Loucy (cell line): ENCODE measurements around the gene ANP32B.

Experiments
- H2AFZ ChIP-seq: fragments of 200-600 bp; sonication (generic); 2 replicates; pipeline ENCODE4 v1.6.0; 2016; ENCODE audit warnings: antibody characterized with exemption, mild to moderate bottlenecking, low read length, moderate library complexity
- H3F3A ChIP-seq: fragments of 200-600 bp; 2 replicates; pipeline ENCODE4 v1.6.0; 2016; ENCODE audit warnings: antibody characterized with exemption, low read depth, mild to moderate bottlenecking
- H3K27me3 ChIP-seq: fragments of 200-600 bp; sonication (generic); 2 replicates; pipeline ENCODE4 v1.6.1; 2014; ENCODE audit warnings: low read length, mild to moderate bottlenecking; ENCODE audit not compliant: insufficient read depth, poor library complexity, severe bottlenecking
- H3K36me3 ChIP-seq: fragments of 200-600 bp; sonication (generic); 2 replicates; pipeline ENCODE4 v1.6.1; 2016; ENCODE audit warnings: low read length; ENCODE audit not compliant: insufficient read depth
- H3K4me1 ChIP-seq: fragments of 200-600 bp; sonication (generic); 2 replicates; pipeline ENCODE4 v1.5.1; 2014; ENCODE audit warnings: low read length, mild to moderate bottlenecking; ENCODE audit not compliant: insufficient read depth, poor library complexity, severe bottlenecking
- H3K4me2 ChIP-seq: fragments of 200-600 bp; sonication (generic); 2 replicates; pipeline ENCODE4 v1.6.0; 2014; ENCODE audit warnings: antibody characterized with exemption, low read length, low read depth, mild to moderate bottlenecking; ENCODE audit not compliant: poor library complexity, severe bottlenecking
- H3K4me3 ChIP-seq: fragments of 200-600 bp; sonication (generic); 2 replicates; pipeline ENCODE4 v1.5.1; 2014; ENCODE audit warnings: low read length, mild to moderate bottlenecking, mixed read lengths; ENCODE audit not compliant: poor library complexity, severe bottlenecking
- H3K79me2 ChIP-seq: fragments of 200-600 bp; sonication (generic); 2 replicates; pipeline ENCODE4 v1.6.1; 2014; ENCODE audit warnings: low read length; ENCODE audit not compliant: insufficient read depth
- H3K9ac ChIP-seq: fragments of 200-600 bp; sonication (generic); 2 replicates; pipeline ENCODE4 v1.6.0; 2014; ENCODE audit warnings: mild to moderate bottlenecking, low read depth, low read length, moderate library complexity; ENCODE audit not compliant: poor library complexity, severe bottlenecking
- H3K9me2 ChIP-seq: fragments of 200-600 bp; sonication (generic); replicated peaks from 2 replicates; pipeline ENCODE4 v1.6.1; 2016; ENCODE audit warnings: low read depth, low read length, mixed read lengths
- H3K9me3 ChIP-seq: fragments of 200-600 bp; sonication (generic); 2 replicates; pipeline ENCODE4 v1.6.1; 2014; ENCODE audit warnings: mild to moderate bottlenecking, antibody characterized with exemption, low read length, low read depth; ENCODE audit not compliant: insufficient read depth
- H4K20me1 ChIP-seq: fragments of 200-600 bp; sonication (generic); 2 replicates; pipeline ENCODE4 v1.6.0; 2014; ENCODE audit warnings: antibody characterized with exemption, low read length, mild to moderate bottlenecking; ENCODE audit not compliant: insufficient read depth, poor library complexity, severe bottlenecking
- EZH2phosphoT487 ChIP-seq: fragments of 200-600 bp; IDR thresholded peaks from 2 replicates; pipeline ENCODE4 v1.6.1; 2018; ENCODE audit warnings: antibody characterized with exemption, mild to moderate bottlenecking, moderate library complexity, borderline replicate concordance
- TF ChIP-seq, protein P1 (sequence below): fragments of 200-600 bp; sonication (generic); conservative IDR thresholded peaks from 2 replicates; pipeline ENCODE4 v1.5.1; 2014; ENCODE audit warnings: mild to moderate bottlenecking, antibody characterized with exemption, low read length

Gene ANP32B

DNA sequence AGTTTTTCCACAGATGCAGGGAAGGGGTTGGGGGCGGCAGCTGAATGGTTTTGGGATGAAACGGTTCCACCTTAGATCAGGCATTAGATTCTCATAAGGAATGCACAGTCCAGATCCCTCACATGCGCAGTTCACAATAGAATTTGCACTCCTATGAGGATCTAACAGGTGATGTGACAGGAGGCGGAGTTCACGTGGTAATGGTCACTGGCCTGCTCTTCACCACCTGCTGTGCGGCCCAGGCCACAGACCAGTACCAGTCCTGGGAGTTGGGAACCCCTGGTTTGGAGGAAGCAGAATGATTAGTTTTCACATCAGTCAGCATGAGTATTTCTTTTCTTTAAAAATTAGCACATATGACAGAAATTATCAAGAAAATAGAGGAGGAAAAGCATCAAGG lies 26.3 kb downstream of the ANP32B start:
- Histone ChIP-seq H3K9me2 (no peaks in the 10 kb centered on the region), H3K4me3 (no peak overlapping the region), H3K9me3 (no peaks in the 10 kb centered on the region), H3F3A (no peaks in the 10 kb centered on the region), H3K4me1 (no peaks in the 10 kb centered on the region), H3K79me2 (peaks cover 47% of the 10 kb centered on the region; the same call in 1 of the 2 replicates), H3K4me2 (no peak overlapping the region), H3K36me3 (peaks cover 100% of the 10 kb centered on the region), H4K20me1 (peaks cover 34% of the 10 kb centered on the region), H2AFZ (no peak overlapping the region), H3K9ac (no peak overlapping the region), H3K27me3 (no peaks in the 10 kb centered on the region)
- no peak for TF ChIP-seq EZH2phosphoT487
- TF ChIP-seq, protein P1, sequence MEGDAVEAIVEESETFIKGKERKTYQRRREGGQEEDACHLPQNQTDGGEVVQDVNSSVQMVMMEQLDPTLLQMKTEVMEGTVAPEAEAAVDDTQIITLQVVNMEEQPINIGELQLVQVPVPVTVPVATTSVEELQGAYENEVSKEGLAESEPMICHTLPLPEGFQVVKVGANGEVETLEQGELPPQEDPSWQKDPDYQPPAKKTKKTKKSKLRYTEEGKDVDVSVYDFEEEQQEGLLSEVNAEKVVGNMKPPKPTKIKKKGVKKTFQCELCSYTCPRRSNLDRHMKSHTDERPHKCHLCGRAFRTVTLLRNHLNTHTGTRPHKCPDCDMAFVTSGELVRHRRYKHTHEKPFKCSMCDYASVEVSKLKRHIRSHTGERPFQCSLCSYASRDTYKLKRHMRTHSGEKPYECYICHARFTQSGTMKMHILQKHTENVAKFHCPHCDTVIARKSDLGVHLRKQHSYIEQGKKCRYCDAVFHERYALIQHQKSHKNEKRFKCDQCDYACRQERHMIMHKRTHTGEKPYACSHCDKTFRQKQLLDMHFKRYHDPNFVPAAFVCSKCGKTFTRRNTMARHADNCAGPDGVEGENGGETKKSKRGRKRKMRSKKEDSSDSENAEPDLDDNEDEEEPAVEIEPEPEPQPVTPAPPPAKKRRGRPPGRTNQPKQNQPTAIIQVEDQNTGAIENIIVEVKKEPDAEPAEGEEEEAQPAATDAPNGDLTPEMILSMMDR: no peak

DNA sequence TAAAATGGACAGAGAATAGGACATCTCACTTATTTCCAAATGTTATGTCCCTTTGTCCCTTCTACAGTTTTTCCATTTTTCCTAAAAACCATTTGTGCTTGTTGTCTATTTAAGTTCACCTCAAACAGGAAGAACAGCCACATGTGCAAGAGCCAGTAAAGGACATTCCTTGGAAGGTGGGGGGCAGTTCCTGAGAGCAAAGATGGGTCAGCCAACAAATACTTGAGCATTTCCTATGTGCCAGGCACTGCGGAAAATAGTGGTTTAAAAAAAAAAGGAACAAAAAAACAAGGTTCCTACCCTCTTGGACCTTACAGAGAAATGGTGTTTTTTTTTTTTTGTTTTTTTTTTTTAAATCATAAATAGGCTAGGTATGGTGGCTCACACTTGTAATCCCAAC lies 26.8 kb downstream of the ANP32B start:
- Histone ChIP-seq H3K4me2 (no peak overlapping the region), H3K36me3 (peaks cover 100% of the 10 kb centered on the region), H3K79me2 (peaks cover 43% of the 10 kb centered on the region; the same call in 1 of the 2 replicates)

GRCh38 chr9:98010445-98010844 lies 27.3 kb downstream of the ANP32B start:
- Histone ChIP-seq H3K9ac (no peak overlapping the region), H3K4me1 (no peaks in the 10 kb centered on the region), H3K36me3 (peaks cover 100% of the 10 kb centered on the region), H3K4me2 (no peak overlapping the region), H3K9me2 (no peaks in the 10 kb centered on the region), H2AFZ (no peak overlapping the region), H3K9me3 (no peaks in the 10 kb centered on the region), H3K79me2 (peaks cover 38% of the 10 kb centered on the region; the same call in 1 of the 2 replicates), H3F3A (no peaks in the 10 kb centered on the region), H3K4me3 (no peak overlapping the region), H4K20me1 (peaks cover 30% of the 10 kb centered on the region), H3K27me3 (no peaks in the 10 kb centered on the region)
- TF ChIP-seq, protein P1: no peak
- TF ChIP-seq EZH2phosphoT487: no peak

More for the DNA sequence above, 26.8 kb downstream of the ANP32B start:
- TF ChIP-seq, protein P1: no peak
- no peak for TF ChIP-seq EZH2phosphoT487
- H2AFZ ChIP-seq: no peak overlapping the region
- no peaks in the 10 kb centered on the region for H3K9me3 ChIP-seq
- no peak overlapping the region for H3K4me3 ChIP-seq
- H4K20me1 ChIP-seq: peaks cover 30% of the 10 kb centered on the region
- H3K4me1 ChIP-seq: no peaks in the 10 kb centered on the region
- no peaks in the 10 kb centered on the region for H3K9me2 ChIP-seq
- H3F3A ChIP-seq: no peaks in the 10 kb centered on the region
- no peak overlapping the region for H3K9ac ChIP-seq
- no peaks in the 10 kb centered on the region for H3K27me3 ChIP-seq
